GM12878 (cell line): ENCODE data around the gene TM9SF4. TPM values are rescaled to one million over a fixed set of nuclear protein-coding genes. Genes with fewer than 3 reads are reported as not detected.

ENCODE experiments used
- ATAC-seq: fragments of 200-7000 bp; cut with Tn5 transposase; 3 replicates; pipeline ENCODE4 v1.9.1; 2020; ENCODE audit warnings: mild to moderate bottlenecking, moderate library complexity
- BruUV-seq: library from RNA; stranded (reverse); fragments of 400-500 nt; replicated peaks from 2 replicates; lab custom pipeline; 2021; lab: Mats Ljungman, UMichigan
- CTCF ChIA-PET: fragments of 300-600 bp; sonication (Branson Sonifier 250); formaldehyde crosslinking; extraction: SDS; loops from one replicate; lab custom pipeline; 2021; ENCODE audit warnings: inconsistent platforms; lab: Yijun Ruan, JAX
- POLR2A ChIA-PET: fragments of 350-600 bp; formaldehyde crosslinking; extraction: SDS; loops from one replicate; lab custom pipeline; 2021; ENCODE audit warnings: inconsistent platforms; lab: Charles Lee
- RAD21 ChIA-PET: fragments of 300-600 bp; sonication (Branson Sonifier 250); formaldehyde crosslinking; loops from one replicate; lab custom pipeline; 2023; ENCODE audit warnings: antibody characterized with exemption; ENCODE audit not compliant: unreplicated experiment; lab: Charles Lee
- SMC1A ChIA-PET: fragments of 300-600 bp; sonication (Branson Sonifier 250); formaldehyde crosslinking; loops from one replicate; lab custom pipeline; 2023; ENCODE audit not compliant: unreplicated experiment, uncharacterized antibody; lab: Charles Lee
- DNase-seq: peaks from one replicate; pipeline ENCODE4 v3.0.0-alpha.2; 2011; ENCODE audit warnings: low read depth, low spot score
- FAIRE-seq: peaks from 3 replicates; lab custom pipeline; 2011; peaks lifted over from hg19 to GRCh38; lab: Jason Lieb, UNC
- H2AFZ ChIP-seq: 2 replicates; pipeline ENCODE4 v1.6.0; 2011; ENCODE audit warnings: low read depth, low read length, control low read depth; ENCODE audit not compliant: control insufficient read depth
- H3K27ac ChIP-seq: 2 replicates; pipeline ENCODE4 v1.5.1; 2011; ENCODE audit warnings: control low read depth; ENCODE audit not compliant: control insufficient read depth, insufficient read depth
- H3K27me3 ChIP-seq, 2 experiments: replicated peaks in 1 of 2; 2 replicates each; pipeline versions ENCODE4 v1.6.0 to v1.6.1; 2011; ENCODE audit warnings: low read length in 1 of 2; ENCODE audit not compliant: control insufficient read depth in 2 of 2, insufficient read depth in 2 of 2
- H3K36me3 ChIP-seq, 2 experiments: 2 replicates each; pipeline ENCODE4 v1.5.1; 2011; ENCODE audit warnings: low read length in 1 of 2; ENCODE audit not compliant: control insufficient read depth in 2 of 2, insufficient read depth in 2 of 2
- H3K4me1 ChIP-seq: 2 replicates; pipeline ENCODE4 v1.6.1; 2011; ENCODE audit warnings: mild to moderate bottlenecking, low read length, moderate library complexity, mixed read lengths; ENCODE audit not compliant: control insufficient read depth, insufficient read depth
- H3K4me2 ChIP-seq: 2 replicates; pipeline ENCODE4 v1.6.0; 2011; ENCODE audit warnings: control low read depth; ENCODE audit not compliant: control insufficient read depth, insufficient read depth
- H3K4me3 ChIP-seq: fragments of 200-600 bp; sonication (generic); 2 replicates; pipeline ENCODE4 v1.5.1; 2016
- H3K79me2 ChIP-seq: 2 replicates; pipeline ENCODE4 v1.6.0; 2011; ENCODE audit warnings: low read length; ENCODE audit not compliant: control insufficient read depth, insufficient read depth
- H3K9ac ChIP-seq: 2 replicates; pipeline ENCODE4 v1.8.0; 2011; ENCODE audit warnings: low read length, control low read depth, mixed read lengths; ENCODE audit not compliant: control insufficient read depth, insufficient read depth
- H3K9me3 ChIP-seq: replicated peaks from 3 replicates; pipeline ENCODE4 v1.5.1; 2011; ENCODE audit warnings: mild to moderate bottlenecking, low read length; ENCODE audit not compliant: control insufficient read depth, insufficient read depth
- H4K20me1 ChIP-seq: 2 replicates; pipeline ENCODE4 v1.6.0; 2011; ENCODE audit not compliant: control insufficient read depth, insufficient read depth
- CHD4 ChIP-seq: fragments of 200-600 bp; sonication (generic); IDR thresholded peaks from 2 replicates; pipeline ENCODE4 v1.6.1; 2016; ENCODE audit warnings: mild to moderate bottlenecking
- EP300 ChIP-seq, 2 experiments: fragments of 150-350 bp in 1 of 2; IDR thresholded peaks; 2 replicates each; pipeline ENCODE4 v1.6.1; 2011 to 2012; ENCODE audit warnings: low read depth in 2 of 2, low read length in 2 of 2, borderline replicate concordance in 1 of 2, improper control_type of control experiment in 1 of 2, inconsistent platforms in 1 of 2; ENCODE audit not compliant: control insufficient read depth in 1 of 2
- HCFC1 ChIP-seq: fragments of 150-350 bp; IDR thresholded peaks from 2 replicates; pipeline ENCODE4 v1.6.1; 2014; ENCODE audit warnings: low read length
- IKZF2 ChIP-seq, 2 experiments: fragments of 450-650 bp; IDR thresholded peaks; 2 replicates each; pipeline ENCODE4 v1.6.1; 2017; ENCODE audit warnings: mild to moderate bottlenecking in 2 of 2, moderate library complexity in 2 of 2
- KDM1A ChIP-seq: fragments of 200-600 bp; sonication (generic); IDR thresholded peaks from 2 replicates; pipeline ENCODE4 v1.6.1; 2016; ENCODE audit warnings: borderline replicate concordance
- NFYB ChIP-seq: IDR thresholded peaks from 2 replicates; pipeline ENCODE4 v1.6.1; 2011; ENCODE audit warnings: low read depth, mild to moderate bottlenecking, low read length, improper control_type of control experiment, moderate library complexity; ENCODE audit not compliant: insufficient read depth
- NRF1 ChIP-seq: conservative IDR thresholded peaks from 2 replicates; pipeline ENCODE4 v1.6.1; 2011; ENCODE audit warnings: mild to moderate bottlenecking, low read depth, low read length, improper control_type of control experiment
- PBX3 ChIP-seq: IDR thresholded peaks from 2 replicates; pipeline ENCODE4 v1.6.1; 2011; ENCODE audit warnings: mild to moderate bottlenecking, low read depth, low read length, moderate library complexity; ENCODE audit not compliant: insufficient replicate concordance
- POLR2AphosphoS2 ChIP-seq: IDR thresholded peaks from 2 replicates; pipeline ENCODE4 v1.6.1; 2011; ENCODE audit warnings: low read depth, mild to moderate bottlenecking, low read length, improper control_type of control experiment, moderate library complexity
- SP1 ChIP-seq: IDR thresholded peaks from one replicate; pipeline ENCODE4 v1.6.1; 2011; ENCODE audit warnings: low read depth, low read length
- TCF7 ChIP-seq: IDR thresholded peaks from 2 replicates; pipeline ENCODE4 v1.6.1; 2014; ENCODE audit warnings: antibody characterized with exemption, borderline replicate concordance
- WGBS: methylation state at CpG from one replicate; pipeline ENCODE4 v1.1.6; 2016; ENCODE audit warnings: low lambda C conversion rate; ENCODE audit not compliant: insufficient replicate concordance, insufficient coverage; ENCODE audit errors: missing lambda C conversion rate; 5-methylcytosine and 5-hydroxymethylcytosine counted together
- in situ Hi-C: fragments of 300-500 bp; cut with MboI; formaldehyde crosslinking; loops from 9 replicates; pipeline ENCODE4 v1.14.3; 2018; ENCODE audit warnings: mixed read lengths
- intact Hi-C: fragments of 100-400 bp; cut with micrococcal nuclease; formaldehyde crosslinking; loops from one replicate; pipeline ENCODE4 v1.14.2; 2022; ENCODE audit not compliant: unreplicated experiment
- polyA plus RNA-seq, 11 experiments: library from polyadenylated mRNA; depleted of rRNA in 4 of 11; unstranded in 6 of 11; stranded (reverse) in 5 of 11; fragments of >200 nt; fragmentation: Nextera tagmentation in 4 of 11; fragmentation: Illumina TruSeq in 1 of 11; extraction: Ambion mirVana in 4 of 11; extraction: Trizol in 1 of 11; gene quantifications; 1 replicate in 1 of 11; 2 replicates in 10 of 11; pipeline versions ENCODE4 v1.2.1 to v1.2.3, GENCODE V29; 2011 to 2016; ENCODE audit warnings: inconsistent platforms in 2 of 11, missing spikeins in 2 of 11, low read depth in 1 of 11
- total RNA-seq, 4 experiments: library from RNA; depleted of rRNA in 3 of 4; stranded (reverse); fragments of >200 nt in 3 of 4; fragmentation: Illumina TruSeq in 1 of 4; extraction: Trizol in 1 of 4; gene quantifications; 2 replicates each; pipeline versions ENCODE4 v1.2.1 to v1.2.3, GENCODE V29; 2013 to 2021

Gene TM9SF4
- total and polyA plus RNA-seq, 10 of the 15 experiments (the other 5 are each of a cell fraction or from before 2014, with no cell fraction given), result 8.5 to 47.8 (median 24.3) TPM

DNA sequence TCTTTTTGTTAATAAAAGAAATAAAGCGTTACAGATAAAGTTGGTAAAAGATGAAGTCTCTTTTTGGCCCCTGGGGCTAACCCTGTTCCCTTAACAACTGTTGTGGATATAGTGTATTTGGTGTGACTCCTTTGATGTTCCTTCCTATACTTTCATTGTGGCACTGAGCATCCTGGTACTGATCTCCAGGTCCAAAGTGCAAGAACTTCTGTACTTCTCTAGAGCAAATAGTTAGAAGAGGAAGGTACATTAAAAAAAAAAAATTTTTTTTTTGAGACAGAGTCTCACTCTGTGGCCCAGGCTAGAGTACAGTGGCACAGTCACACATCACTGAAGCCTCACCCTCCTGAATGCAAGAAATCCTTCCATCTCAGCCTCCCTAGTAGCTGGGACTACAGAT, 104.4 kb downstream of the TM9SF4 start:
- no peaks in the 10 kb centered on the region for H3K9me3 ChIP-seq
- no peak overlapping the region for H2AFZ ChIP-seq
- peaks cover 2 to 20% of the 10 kb centered on the region in 2 experiments for H3K36me3 ChIP-seq
- H4K20me1 ChIP-seq, result no peaks in the 10 kb centered on the region
- CTCF ChIA-PET, result interaction anchor here (1.1 kb wide), 1 partner anchor 12 kb away, joined by 3 read pairs; no protein-coding TSS in a partner anchor
- 100% methylated on average over 1 of the region's 1 CpG for WGBS
- no peaks in the 10 kb centered on the region for H3K27me3 ChIP-seq
- peaks cover 2% of the 10 kb centered on the region for H3K4me1 ChIP-seq
- no peak overlapping the region for H3K4me3 ChIP-seq
- POLR2A ChIA-PET, result no interaction called here
- RAD21 ChIA-PET, result no interaction called here
- H3K27ac ChIP-seq, result no peak overlapping the region
- in situ Hi-C loops, result no loop called here
- H3K4me2 ChIP-seq, result no peak overlapping the region
- no peak overlapping the region for H3K9ac ChIP-seq
- no peak for DNase-seq
- no peak for FAIRE-seq
- intact Hi-C loops, result no loop called here
- TF ChIP-seq NFYB (no peak), EP300 (IDR thresholded peaks at IDR 0.05; ENCODE audit: borderline replicate concordance in 1 of 2, control insufficient read depth in 1 of 2, low read depth in 2 of 2, low read length in 2 of 2) (no peak), TCF7 (no peak), NRF1 (no peak), IKZF2 (IDR thresholded peaks at IDR 0.05) (no peak)
- TF ChIP-seq, all 136 proteins: peak for 0
- BruUV-seq, result no TSS peak
- no peak for ATAC-seq
- SMC1A ChIA-PET, result interaction anchor here (0.7 to 1.3 kb wide), 2 partner anchors 19 to 154 kb away, joined by 3 read pairs; no protein-coding TSS in a partner anchor
- H3K79me2 ChIP-seq, result peaks cover 7% of the 10 kb centered on the region

DNA sequence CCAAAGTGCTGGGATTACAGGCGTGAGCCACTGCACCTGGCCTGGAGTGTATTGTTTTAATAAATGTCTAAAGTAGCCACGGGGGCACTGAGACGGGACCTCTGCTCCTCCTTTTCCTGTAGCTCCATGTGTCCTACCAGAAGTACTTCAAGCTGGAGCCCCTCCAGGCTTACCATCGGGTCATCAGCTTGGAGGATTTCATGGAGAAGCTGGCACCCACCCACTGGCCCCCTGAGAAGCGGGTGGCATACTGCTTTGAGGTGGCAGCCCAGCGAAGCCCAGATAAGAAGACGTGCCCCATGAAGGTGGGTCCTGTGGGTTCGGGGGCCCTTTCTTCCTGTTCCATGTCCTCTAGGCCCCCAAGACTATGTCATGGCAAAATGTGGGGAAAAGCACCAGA, 105.6 kb downstream of the TM9SF4 start:
- no peak for ATAC-seq
- H2AFZ ChIP-seq, result no peak overlapping the region
- peaks cover 2 to 26% of the 10 kb centered on the region in 2 experiments; a peak in 3 of 4 replicates for H3K36me3 ChIP-seq
- no peaks in the 10 kb centered on the region for H3K9me3 ChIP-seq
- DNase-seq, result no peak
- H4K20me1 ChIP-seq, result no peaks in the 10 kb centered on the region
- no peaks in the 10 kb centered on the region; the same call in 1 of the 2 replicates for H3K79me2 ChIP-seq
- FAIRE-seq, result no peak
- SMC1A ChIA-PET, result interaction anchor here (1.3 to 1.4 kb wide), 2 partner anchors 10 to 17 kb away, joined by 3 read pairs; no protein-coding TSS in a partner anchor
- POLR2A ChIA-PET, result no interaction called here
- RAD21 ChIA-PET, result no interaction called here
- H3K27me3 ChIP-seq, result no peaks in the 10 kb centered on the region
- H3K4me3 ChIP-seq, result no peak overlapping the region
- H3K9ac ChIP-seq, result no peak overlapping the region
- CTCF ChIA-PET, result no interaction called here
- in situ Hi-C loops (no loop called here), intact Hi-C loops (no loop called here)
- H3K4me1 ChIP-seq, result no peaks in the 10 kb centered on the region
- no TSS peak for BruUV-seq
- no peak overlapping the region for H3K27ac ChIP-seq
- WGBS, result 99% methylated on average over 8 of the region's 8 CpGs
- no peak overlapping the region for H3K4me2 ChIP-seq
- TF ChIP-seq SP1, result no peak
- TF ChIP-seq HCFC1, result no peak
- no peak for TF ChIP-seq KDM1A
- TF ChIP-seq PBX3, result no peak
- TF ChIP-seq POLR2AphosphoS2, result no peak
- no peak for TF ChIP-seq CHD4
